NCI-H2107 (cell line): ENCODE measurements around the gene CREBL2.
"Not testable (repeated sequence)": the region's sequence is repeated elsewhere in the genome, so short reads cannot be mapped to it uniquely, and the experiment has no call there.

Experiments
- DNase-seq: peaks from one replicate; lab custom pipeline; 2025; lab: John Stamatoyannopoulos, UW

Gene CREBL2

GRCh38 chr12:12636641-12637040 lies 25.0 kb downstream of the CREBL2 start:
- no peak for DNase-seq

DNA sequence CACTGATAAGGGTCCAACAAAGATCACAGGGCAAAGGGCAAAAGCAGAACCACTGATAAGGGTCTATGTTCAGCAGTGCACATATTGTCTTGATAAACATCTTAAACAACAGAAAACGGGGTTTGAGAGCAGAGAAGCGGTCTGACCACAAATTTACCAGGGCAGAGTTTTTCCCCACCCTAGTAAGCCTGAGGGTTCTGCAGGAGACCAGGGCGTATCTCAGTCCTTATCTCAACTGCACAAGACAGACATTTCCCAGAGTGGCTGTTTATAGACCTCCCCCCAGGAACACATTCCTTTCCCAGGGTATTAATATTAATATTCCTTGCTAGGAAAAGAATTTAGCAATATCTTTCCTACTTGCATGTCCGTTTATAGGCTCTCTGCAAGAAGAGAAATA lies 28.3 kb downstream of the CREBL2 start:
- DNase-seq: not testable (repeated sequence)

GRCh38 chr12:12641650-12642049 lies 30.0 kb downstream of the CREBL2 start:
- DNase-seq: no peak

- DNase-seq: no peak
Observed at GRCh38 chr12:12642916-12643315, 31.2 kb downstream of the CREBL2 start.

DNA sequence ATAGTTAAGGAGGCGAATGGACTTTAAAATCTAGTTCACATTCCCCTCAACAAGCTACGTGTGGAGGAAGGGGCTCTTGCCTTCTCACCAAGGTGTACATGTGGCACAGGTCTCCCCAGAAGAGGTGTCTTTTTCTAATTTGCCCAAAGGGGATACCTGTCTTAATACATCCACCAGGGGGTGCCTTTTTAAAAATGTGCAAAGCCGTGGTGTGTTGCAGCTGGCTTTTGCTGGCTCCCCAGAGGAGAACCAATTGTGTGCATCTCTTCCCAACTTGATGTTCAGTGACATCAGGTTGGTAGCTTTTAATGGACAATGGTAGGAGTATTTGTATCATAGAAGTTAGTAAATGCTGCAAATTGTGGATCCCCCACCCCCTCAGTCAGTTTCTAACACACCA lies 33.8 kb downstream of the CREBL2 start:
- no peak for DNase-seq

DNA sequence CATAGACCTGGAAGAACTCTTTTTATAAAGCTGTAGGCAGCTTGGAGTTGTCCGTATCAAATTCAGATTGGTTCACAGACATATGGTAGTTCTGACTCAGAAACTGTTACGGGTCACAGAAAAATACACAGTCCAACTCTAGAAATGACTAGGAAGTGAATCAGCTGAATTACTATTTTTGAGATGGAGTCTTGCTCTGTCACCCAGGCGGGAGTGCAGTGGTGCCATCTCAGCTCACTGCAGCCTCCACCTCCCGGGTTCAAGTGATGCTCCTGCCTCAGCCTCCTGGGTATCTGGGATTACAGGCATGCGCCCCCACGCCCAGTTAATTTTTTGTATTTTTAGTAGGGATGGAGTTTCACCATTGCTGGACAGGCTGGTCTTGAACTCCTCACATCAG lies 34.3 kb downstream of the CREBL2 start:
- not testable (repeated sequence) for DNase-seq

GRCh38 chr12:12646483-12647072 lies 34.9 kb downstream of the CREBL2 start:
- no peak for DNase-seq

DNA sequence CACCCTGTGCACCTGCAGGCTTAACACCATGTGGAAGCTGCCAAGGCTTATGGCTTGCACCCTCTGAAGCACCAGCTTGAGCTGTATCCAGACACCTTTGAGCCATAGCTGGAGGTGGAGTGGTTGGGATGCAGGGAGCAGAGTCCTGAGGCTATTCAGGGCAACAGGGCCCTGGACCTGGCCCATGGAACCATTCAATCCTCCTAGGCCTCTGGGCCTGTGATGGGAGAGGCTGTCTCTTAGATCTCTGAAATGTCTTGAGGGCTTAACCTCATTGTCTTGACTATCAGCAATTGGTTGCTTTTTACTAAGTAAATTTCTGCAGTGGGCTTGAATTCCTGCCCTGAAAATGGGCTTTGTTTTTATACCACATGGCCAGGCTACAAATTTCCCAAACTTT lies 36.6 kb downstream of the CREBL2 start:
- no peak for DNase-seq

DNA sequence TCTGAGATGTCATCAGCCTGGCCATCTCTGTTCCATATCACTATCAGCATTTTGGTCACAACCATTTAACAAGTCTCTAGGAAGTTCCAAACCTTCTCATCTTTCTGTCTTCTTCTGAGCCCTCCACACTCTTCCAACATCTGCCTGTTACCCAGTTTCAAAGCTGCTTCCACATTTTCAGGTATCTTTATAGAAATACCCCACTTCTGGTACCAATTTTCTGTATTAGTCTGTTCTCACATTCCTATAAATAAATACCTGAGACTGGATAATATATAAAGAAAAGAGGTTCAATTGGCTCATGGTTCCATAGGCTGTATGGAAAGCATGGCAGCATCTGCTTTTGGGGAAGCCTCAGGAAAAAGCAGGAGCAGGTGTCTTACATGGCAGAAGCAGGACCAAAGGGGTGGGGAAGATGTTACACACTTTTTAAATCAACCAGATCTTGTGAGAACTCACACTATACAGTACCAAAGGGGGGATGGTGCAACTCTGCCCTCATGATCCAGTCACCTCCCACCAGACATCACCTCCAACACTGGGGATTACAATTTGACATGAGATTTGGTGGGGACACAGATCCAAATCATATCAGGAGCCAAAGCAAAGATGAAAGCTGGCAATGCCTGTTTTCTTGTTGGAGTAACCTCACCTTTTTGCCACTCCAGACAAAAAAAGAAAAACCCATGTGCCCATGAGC lies 37.4 kb downstream of the CREBL2 start:
- no peak for DNase-seq

- DNase-seq: no peak
Observed at GRCh38 chr12:12651752-12652151, 40.1 kb downstream of the CREBL2 start.

- DNase-seq: not testable (repeated sequence)
Observed at GRCh38 chr12:12652704-12653103, 41.0 kb downstream of the CREBL2 start.

DNA sequence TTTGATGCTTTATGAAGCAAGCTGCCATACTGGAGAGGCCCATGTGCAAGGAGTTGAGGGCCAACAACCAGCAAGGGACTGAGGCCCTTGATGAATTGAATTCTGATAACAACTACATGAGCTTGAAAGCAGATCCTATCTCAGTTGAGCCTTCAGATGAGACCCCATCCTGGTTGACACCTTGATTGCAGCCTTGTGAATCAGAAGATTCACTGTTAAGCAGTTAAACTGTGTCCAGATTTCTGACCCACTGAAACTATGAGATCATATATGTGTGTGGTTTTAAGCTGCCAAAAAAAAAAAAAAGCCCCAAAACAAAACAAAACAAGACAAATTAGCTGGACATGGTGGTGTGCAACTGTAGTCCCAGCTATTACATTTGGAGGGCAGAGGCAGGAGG lies 42.2 kb downstream of the CREBL2 start:
- DNase-seq: no peak

DNA sequence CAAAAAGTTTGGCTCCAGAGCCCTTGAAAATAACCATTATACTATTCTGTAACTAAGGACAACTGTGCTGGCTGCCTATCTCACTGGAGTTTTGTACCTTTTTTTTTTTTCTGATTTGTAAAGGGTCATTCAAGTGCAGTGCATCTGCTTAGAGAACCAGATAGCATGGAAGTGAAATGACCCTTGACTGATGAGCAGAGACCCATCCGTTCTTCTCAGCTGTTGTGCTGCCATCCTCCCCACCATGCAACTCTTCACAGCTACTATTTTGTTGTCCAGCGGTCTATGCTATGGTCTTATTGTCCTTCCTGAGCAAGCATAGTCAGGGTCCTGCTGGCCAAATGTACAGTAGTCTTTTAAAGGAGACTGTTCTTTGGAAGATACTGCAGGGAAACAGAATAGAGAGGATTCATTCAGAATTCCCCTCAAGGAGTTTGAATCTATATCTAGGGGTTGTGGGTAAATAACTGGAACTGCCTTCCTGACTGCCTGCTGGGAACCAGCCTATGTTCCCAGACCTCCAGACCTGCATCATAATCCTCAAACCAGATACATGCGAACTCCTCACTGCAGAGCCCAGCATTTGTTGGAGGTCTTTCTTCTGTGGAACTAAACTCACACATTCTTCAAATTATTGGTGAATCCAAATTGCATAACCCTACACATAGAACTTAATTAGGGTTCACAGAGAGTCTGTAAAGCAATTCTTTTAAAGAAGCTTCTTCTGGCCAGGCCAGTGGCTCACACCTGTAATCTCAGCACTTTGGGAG lies 43.2 kb downstream of the CREBL2 start:
- DNase-seq: no peak

DNA sequence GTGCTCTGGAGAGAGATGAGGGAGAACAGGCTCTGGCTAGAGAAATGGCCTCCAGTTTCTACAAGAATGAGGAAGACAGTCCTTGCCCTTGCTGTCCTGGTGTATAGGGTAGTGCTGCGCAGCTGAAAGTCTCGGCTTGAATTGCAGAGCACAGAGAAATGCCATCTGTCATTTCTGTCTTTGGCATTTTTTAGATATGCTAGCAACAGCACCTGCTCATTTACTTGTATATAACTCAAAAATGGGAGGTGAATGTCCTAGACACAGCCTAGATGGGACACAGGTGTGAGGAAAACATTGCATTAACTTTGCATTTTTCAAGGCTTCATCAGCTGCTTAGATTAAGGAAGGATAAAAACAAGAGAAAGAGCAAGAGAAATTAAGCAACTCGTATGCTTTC lies 48.5 kb downstream of the CREBL2 start:
- DNase-seq: no peak

DNA sequence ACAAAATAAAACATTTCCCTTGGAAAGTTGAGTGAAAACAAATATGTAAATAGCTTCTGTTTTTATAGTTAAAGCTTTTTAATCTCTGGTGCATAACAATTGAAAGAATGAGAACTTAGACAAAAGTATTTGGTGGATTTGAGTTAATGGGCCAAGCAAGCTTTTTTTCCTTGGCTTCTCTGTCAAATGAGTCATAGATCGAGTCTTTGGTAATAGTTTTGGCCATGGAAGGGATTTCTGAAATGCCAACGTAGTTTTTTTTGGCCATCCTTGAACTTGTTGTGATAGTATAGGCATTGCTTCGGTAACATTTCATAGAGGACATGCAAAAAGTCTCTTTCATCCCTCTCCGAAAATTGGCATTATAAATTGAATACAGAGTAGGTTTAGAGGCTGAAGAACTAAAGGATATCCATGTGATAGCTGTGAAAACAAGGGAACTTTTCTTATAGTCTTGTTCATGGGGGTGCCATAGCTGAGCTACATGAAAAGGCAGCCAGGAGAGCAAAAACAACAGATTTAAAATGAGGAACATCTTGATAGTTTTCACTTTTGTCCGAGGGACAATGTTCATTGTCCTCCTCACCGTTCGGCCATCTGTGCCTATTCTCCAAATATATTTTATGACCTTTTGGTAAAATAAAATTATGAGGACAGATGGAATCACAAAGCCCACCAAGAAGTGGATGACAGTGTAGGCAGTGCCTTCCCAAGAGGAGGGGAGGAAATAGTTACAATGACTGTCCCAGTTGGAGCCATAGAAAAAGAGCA lies 49.6 kb downstream of the CREBL2 start:
- DNase-seq: no peak

DNA sequence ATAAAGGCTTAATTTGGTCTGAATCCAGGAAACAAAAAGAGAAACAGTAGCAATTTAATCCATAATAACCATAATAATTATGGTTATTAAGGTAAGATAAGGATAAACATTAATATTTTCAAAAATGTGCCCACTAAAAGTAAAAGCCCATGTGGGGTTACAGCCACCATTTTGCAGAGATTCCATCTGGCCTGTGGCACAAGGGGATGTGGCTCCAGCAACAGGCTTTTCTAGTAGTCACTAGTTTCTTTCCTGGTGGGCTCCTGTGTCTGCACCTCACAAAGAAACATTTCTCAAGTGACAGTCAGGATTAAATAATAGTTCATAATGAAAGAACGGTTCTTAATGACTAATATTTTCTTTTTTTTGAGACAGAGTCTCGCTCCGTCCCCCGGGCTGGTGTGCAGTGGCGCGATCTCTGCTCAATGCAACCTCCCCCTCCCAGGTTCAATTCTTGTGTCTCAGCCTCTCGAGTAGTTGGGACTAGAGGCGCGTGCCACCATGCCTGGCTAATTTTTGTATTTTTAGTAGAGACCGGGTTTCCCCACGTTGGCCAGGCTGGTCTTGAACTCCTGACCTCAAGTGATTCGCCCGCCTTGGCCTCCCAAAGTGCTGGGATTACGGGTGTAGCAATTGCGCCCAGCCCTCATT lies 52.1 kb downstream of the CREBL2 start:
- no peak for DNase-seq

DNA sequence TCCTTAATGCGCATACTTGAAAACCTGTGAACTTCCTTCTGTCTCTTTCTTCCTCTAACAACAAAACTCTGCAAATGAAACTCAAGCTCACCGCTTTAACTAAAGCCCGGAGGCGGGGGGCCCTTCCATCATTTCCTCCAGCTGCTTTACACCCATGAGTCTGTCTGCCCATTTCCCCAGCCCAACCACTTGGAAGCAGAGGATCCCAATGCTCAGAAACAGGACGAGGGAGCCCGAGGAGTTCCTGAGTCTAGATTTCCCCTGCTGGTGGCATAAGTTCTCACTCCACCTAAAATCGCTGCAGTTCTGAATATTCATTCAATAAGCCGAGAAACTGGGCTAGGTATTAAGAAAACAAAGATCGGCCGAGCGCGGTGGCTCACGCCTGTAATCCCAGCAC lies 53.5 kb downstream of the CREBL2 start:
- no peak for DNase-seq

DNA sequence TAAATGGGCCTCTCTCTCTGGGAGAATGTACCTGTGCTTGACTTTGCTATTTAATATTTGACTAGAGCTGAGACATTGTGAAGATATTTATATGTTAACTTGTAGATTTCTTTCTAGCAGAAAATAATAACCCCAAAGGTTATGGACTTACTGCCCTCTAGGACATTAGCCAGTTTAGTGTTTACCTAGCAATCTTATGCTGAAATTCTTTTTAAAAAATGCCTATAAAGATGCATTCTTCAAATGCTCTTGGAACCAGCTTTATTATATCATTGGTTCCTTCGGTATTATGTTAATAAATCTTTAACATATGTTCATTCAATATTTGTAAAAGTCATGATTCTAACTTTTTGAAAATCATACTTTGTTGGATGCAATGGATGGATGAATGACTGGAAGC lies 56.3 kb downstream of the CREBL2 start:
- no peak for DNase-seq

DNA sequence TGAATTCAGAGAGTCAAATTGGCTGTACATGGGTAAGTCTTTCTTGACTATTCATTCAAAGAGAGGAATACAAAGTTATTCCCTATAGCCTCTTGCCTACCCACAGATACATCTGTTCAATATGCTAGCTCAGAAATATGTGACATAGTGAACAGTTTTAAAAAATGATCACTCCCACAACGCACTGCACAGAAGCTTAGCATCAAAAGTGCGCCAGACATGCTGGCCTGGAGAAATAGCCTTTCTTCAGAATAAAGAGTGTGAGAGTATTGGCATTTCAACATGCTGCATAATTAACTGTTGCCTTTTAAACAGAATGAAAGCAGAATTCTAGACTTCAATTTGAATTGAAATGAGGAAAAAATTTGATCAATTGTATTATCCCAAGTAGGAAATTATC lies 57.3 kb downstream of the CREBL2 start:
- no peak for DNase-seq

- no peak for DNase-seq
Observed at GRCh38 chr12:12671850-12672660, 60.4 kb downstream of the CREBL2 start.

DNA sequence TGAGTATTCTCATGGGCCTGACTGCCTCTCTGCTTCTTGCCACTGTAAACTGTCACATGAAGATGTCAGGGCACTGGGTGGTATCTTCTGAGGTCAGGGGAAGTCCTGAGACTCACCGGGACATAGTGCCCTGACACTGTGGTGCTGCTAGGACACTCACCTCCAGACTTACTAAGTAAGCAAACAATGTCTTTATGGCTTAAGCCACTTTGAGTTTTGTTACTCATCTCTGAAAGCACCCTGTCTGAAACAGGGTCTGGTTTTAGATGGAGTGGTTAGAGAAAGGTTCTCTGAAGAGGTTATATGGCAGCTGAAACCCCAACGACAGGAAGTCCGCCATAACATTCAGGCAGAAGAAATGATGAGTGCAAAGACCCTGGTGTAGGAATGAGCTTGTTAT lies 61.6 kb downstream of the CREBL2 start:
- DNase-seq: no peak
